GM12864 (cell line): ENCODE measurements around the gene NUDT5.
"Not testable (repeated sequence)": the region's sequence is repeated elsewhere in the genome, so short reads cannot be mapped to it uniquely, and the experiment has no call there.

Source experiments
- DNase-seq: peaks from one replicate; pipeline ENCODE4 v3.0.0-alpha.2; 2011; ENCODE audit warnings: low read depth
- H3K4me3 ChIP-seq: 2 replicates; pipeline ENCODE4 v1.5.1; 2011; ENCODE audit warnings: mild to moderate bottlenecking, low read depth, low read length, control low read depth
- CTCF ChIP-seq: IDR thresholded peaks from 2 replicates; pipeline ENCODE4 v1.5.1; 2011; ENCODE audit warnings: low read depth, mild to moderate bottlenecking, moderate library complexity, low read length, control low read depth, inconsistent platforms; ENCODE audit errors: missing control alignments

Gene NUDT5

GRCh38 chr10:12181065-12181775, 14.5 kb downstream of the NUDT5 start:
- H3K4me3 ChIP-seq, result no peak overlapping the region
- no peak for TF ChIP-seq CTCF
- DNase-seq, result no peak

- no peak for DNase-seq
- TF ChIP-seq CTCF, result no peak
- no peak overlapping the region for H3K4me3 ChIP-seq
These were observed 15.3 kb downstream of the NUDT5 start for GRCh38 chr10:12180221-12180974.

GRCh38 chr10:12179606-12180170, 16.0 kb downstream of the NUDT5 start:
- no peak overlapping the region for H3K4me3 ChIP-seq
- no peak for DNase-seq
- no peak for TF ChIP-seq CTCF

- no peak for DNase-seq
- no peak for TF ChIP-seq CTCF
- H3K4me3 ChIP-seq, result no peak overlapping the region
These were observed 18.0 kb downstream of the NUDT5 start for GRCh38 chr10:12177642-12178041.

- H3K4me3 ChIP-seq, DNase-seq: not testable (repeated sequence)
These were observed 24.2 kb downstream of the NUDT5 start for GRCh38 chr10:12171512-12171911.

- no peak overlapping the region for H3K4me3 ChIP-seq
- no peak for DNase-seq
- no peak for TF ChIP-seq CTCF
These were observed 29.5 kb downstream of the NUDT5 start for GRCh38 chr10:12165999-12166775.

- DNase-seq, result no peak
- no peak for TF ChIP-seq CTCF
- H3K4me3 ChIP-seq, result no peak overlapping the region
These were observed 30.7 kb downstream of the NUDT5 start for GRCh38 chr10:12165036-12165435.
